Measurements from ENCODE around the gene RAB3GAP1. TPM values are rescaled to one million over a fixed set of nuclear protein-coding genes. Genes with fewer than 3 reads are reported as not detected.

RAB3GAP1 gene
- total and polyA plus RNA-seq, 3 experiments from 2014 or later: 12.8 to 23.6 (median 22.8) TPM

Other genes with a start within 250 kb of the RAB3GAP1 start
- not detected for gene ACMSD, start 213.7 kb upstream of the RAB3GAP1 start, total RNA-seq
- not detected for gene ACMSD, start 213.7 kb upstream of the RAB3GAP1 start, polyA plus RNA-seq
- 10 to 100 TPM; 35.1 to 36.8 TPM for gene CCNT2, start 133.5 kb upstream of the RAB3GAP1 start, total RNA-seq
- gene CCNT2, start 133.5 kb upstream of the RAB3GAP1 start, polyA plus RNA-seq: 15.5 TPM
- not detected for gene MAP3K19, start 4.8 kb upstream of the RAB3GAP1 start, total RNA-seq
- gene MAP3K19, start 4.8 kb upstream of the RAB3GAP1 start, polyA plus RNA-seq: not detected